ENCODE data around the gene UMAD1.

Gene UMAD1

GRCh38 chr7:7687800-7688199 lies 47.2 kb downstream of the UMAD1 start:
- H3K27ac ChIP-seq (ENCODE audit: insufficient read depth, low read length, poor library complexity, severe bottlenecking), result no peak overlapping the region
- no peaks in the 10 kb centered on the region for H3K36me3 ChIP-seq (ENCODE audit: control insufficient read depth, insufficient read depth, low read length)
- DNase-seq, result no peak
- H3K27me3 ChIP-seq (replicated peaks; ENCODE audit: control insufficient read depth, insufficient read depth, low read length, poor library complexity, severe bottlenecking), result no peaks in the 10 kb centered on the region
- no peak overlapping the region for H3K4me3 ChIP-seq (ENCODE audit: insufficient read depth, low read depth, low read length, poor library complexity, severe bottlenecking)
- no peaks in the 10 kb centered on the region for H3K9me3 ChIP-seq (ENCODE audit: control insufficient read depth, low read length)
- H3K4me1 ChIP-seq (ENCODE audit: control insufficient read depth, insufficient read depth, low read length, poor library complexity, severe bottlenecking), result no peaks in the 10 kb centered on the region

GRCh38 chr7:7688310-7688709 lies 47.8 kb downstream of the UMAD1 start:
- H3K4me3 ChIP-seq (ENCODE audit: insufficient read depth, low read depth, low read length, poor library complexity, severe bottlenecking), result no peak overlapping the region

GRCh38 chr7:7688956-7689355 lies 48.4 kb downstream of the UMAD1 start:
- Histone ChIP-seq H3K27ac (ENCODE audit: insufficient read depth, low read length, poor library complexity, severe bottlenecking) (no peak overlapping the region), H3K4me3 (ENCODE audit: insufficient read depth, low read depth, low read length, poor library complexity, severe bottlenecking) (no peak overlapping the region), H3K27me3 (replicated peaks; ENCODE audit: control insufficient read depth, insufficient read depth, low read length, poor library complexity, severe bottlenecking) (no peaks in the 10 kb centered on the region), H3K4me1 (ENCODE audit: control insufficient read depth, insufficient read depth, low read length, poor library complexity, severe bottlenecking) (no peaks in the 10 kb centered on the region), H3K36me3 (ENCODE audit: control insufficient read depth, insufficient read depth, low read length) (no peaks in the 10 kb centered on the region), H3K9me3 (ENCODE audit: control insufficient read depth, low read length) (no peaks in the 10 kb centered on the region)
- DNase-seq, result no peak

More at GRCh38 chr7:7688310-7688709, 47.8 kb downstream of the UMAD1 start:
- Histone ChIP-seq H3K27ac (ENCODE audit: insufficient read depth, low read length, poor library complexity, severe bottlenecking) (no peak overlapping the region), H3K9me3 (ENCODE audit: control insufficient read depth, low read length) (no peaks in the 10 kb centered on the region), H3K36me3 (ENCODE audit: control insufficient read depth, insufficient read depth, low read length) (no peaks in the 10 kb centered on the region), H3K4me1 (ENCODE audit: control insufficient read depth, insufficient read depth, low read length, poor library complexity, severe bottlenecking) (no peaks in the 10 kb centered on the region), H3K27me3 (replicated peaks; ENCODE audit: control insufficient read depth, insufficient read depth, low read length, poor library complexity, severe bottlenecking) (no peaks in the 10 kb centered on the region)
- DNase-seq, result no peak

- Histone ChIP-seq H3K27ac (ENCODE audit: insufficient read depth, low read length, poor library complexity, severe bottlenecking) (no peak overlapping the region), H3K27me3 (replicated peaks; ENCODE audit: control insufficient read depth, insufficient read depth, low read length, poor library complexity, severe bottlenecking) (no peaks in the 10 kb centered on the region), H3K9me3 (ENCODE audit: control insufficient read depth, low read length) (no peaks in the 10 kb centered on the region), H3K36me3 (ENCODE audit: control insufficient read depth, insufficient read depth, low read length) (no peaks in the 10 kb centered on the region), H3K4me3 (ENCODE audit: insufficient read depth, low read depth, low read length, poor library complexity, severe bottlenecking) (no peak overlapping the region), H3K4me1 (ENCODE audit: control insufficient read depth, insufficient read depth, low read length, poor library complexity, severe bottlenecking) (no peaks in the 10 kb centered on the region)
- DNase-seq, result no peak
These were observed 53.3 kb downstream of the UMAD1 start for GRCh38 chr7:7693881-7694280.

GRCh38 chr7:7694542-7694941 lies 54.0 kb downstream of the UMAD1 start:
- DNase-seq, result no peak
- H3K9me3 ChIP-seq (ENCODE audit: control insufficient read depth, low read length), result no peaks in the 10 kb centered on the region
- no peak overlapping the region for H3K4me3 ChIP-seq (ENCODE audit: insufficient read depth, low read depth, low read length, poor library complexity, severe bottlenecking)
- no peaks in the 10 kb centered on the region for H3K27me3 ChIP-seq (replicated peaks; ENCODE audit: control insufficient read depth, insufficient read depth, low read length, poor library complexity, severe bottlenecking)
- no peak overlapping the region for H3K27ac ChIP-seq (ENCODE audit: insufficient read depth, low read length, poor library complexity, severe bottlenecking)
- no peaks in the 10 kb centered on the region for H3K36me3 ChIP-seq (ENCODE audit: control insufficient read depth, insufficient read depth, low read length)
- no peaks in the 10 kb centered on the region for H3K4me1 ChIP-seq (ENCODE audit: control insufficient read depth, insufficient read depth, low read length, poor library complexity, severe bottlenecking)

GRCh38 chr7:7695111-7695817 lies 54.7 kb downstream of the UMAD1 start:
- Histone ChIP-seq H3K4me3 (ENCODE audit: insufficient read depth, low read depth, low read length, poor library complexity, severe bottlenecking) (no peak overlapping the region), H3K36me3 (ENCODE audit: control insufficient read depth, insufficient read depth, low read length) (no peaks in the 10 kb centered on the region), H3K4me1 (ENCODE audit: control insufficient read depth, insufficient read depth, low read length, poor library complexity, severe bottlenecking) (no peaks in the 10 kb centered on the region), H3K27me3 (replicated peaks; ENCODE audit: control insufficient read depth, insufficient read depth, low read length, poor library complexity, severe bottlenecking) (no peaks in the 10 kb centered on the region), H3K9me3 (ENCODE audit: control insufficient read depth, low read length) (no peaks in the 10 kb centered on the region), H3K27ac (ENCODE audit: insufficient read depth, low read length, poor library complexity, severe bottlenecking) (no peak overlapping the region)
- no peak for DNase-seq

GRCh38 chr7:7696458-7697119 lies 56.0 kb downstream of the UMAD1 start:
- Histone ChIP-seq H3K4me1 (ENCODE audit: control insufficient read depth, insufficient read depth, low read length, poor library complexity, severe bottlenecking) (no peaks in the 10 kb centered on the region), H3K27me3 (replicated peaks; ENCODE audit: control insufficient read depth, insufficient read depth, low read length, poor library complexity, severe bottlenecking) (no peaks in the 10 kb centered on the region), H3K27ac (ENCODE audit: insufficient read depth, low read length, poor library complexity, severe bottlenecking) (no peak overlapping the region), H3K4me3 (ENCODE audit: insufficient read depth, low read depth, low read length, poor library complexity, severe bottlenecking) (no peak overlapping the region), H3K36me3 (ENCODE audit: control insufficient read depth, insufficient read depth, low read length) (no peaks in the 10 kb centered on the region), H3K9me3 (ENCODE audit: control insufficient read depth, low read length) (no peaks in the 10 kb centered on the region)
- DNase-seq, result no peak

GRCh38 chr7:7698930-7699329 lies 58.4 kb downstream of the UMAD1 start:
- no peaks in the 10 kb centered on the region for H3K36me3 ChIP-seq (ENCODE audit: control insufficient read depth, insufficient read depth, low read length)
- DNase-seq, result no peak
- H3K4me1 ChIP-seq (ENCODE audit: control insufficient read depth, insufficient read depth, low read length, poor library complexity, severe bottlenecking), result no peaks in the 10 kb centered on the region

GRCh38 chr7:7699380-7699779 lies 58.8 kb downstream of the UMAD1 start:
- Histone ChIP-seq H3K27ac (ENCODE audit: insufficient read depth, low read length, poor library complexity, severe bottlenecking) (no peak overlapping the region), H3K4me1 (ENCODE audit: control insufficient read depth, insufficient read depth, low read length, poor library complexity, severe bottlenecking) (no peaks in the 10 kb centered on the region), H3K27me3 (replicated peaks; ENCODE audit: control insufficient read depth, insufficient read depth, low read length, poor library complexity, severe bottlenecking) (no peaks in the 10 kb centered on the region), H3K4me3 (ENCODE audit: insufficient read depth, low read depth, low read length, poor library complexity, severe bottlenecking) (no peak overlapping the region), H3K36me3 (ENCODE audit: control insufficient read depth, insufficient read depth, low read length) (no peaks in the 10 kb centered on the region), H3K9me3 (ENCODE audit: control insufficient read depth, low read length) (no peaks in the 10 kb centered on the region)
- DNase-seq, result no peak

More at GRCh38 chr7:7698930-7699329, 58.4 kb downstream of the UMAD1 start:
- Histone ChIP-seq H3K9me3 (ENCODE audit: control insufficient read depth, low read length) (no peaks in the 10 kb centered on the region), H3K4me3 (ENCODE audit: insufficient read depth, low read depth, low read length, poor library complexity, severe bottlenecking) (no peak overlapping the region), H3K27ac (ENCODE audit: insufficient read depth, low read length, poor library complexity, severe bottlenecking) (no peak overlapping the region), H3K27me3 (replicated peaks; ENCODE audit: control insufficient read depth, insufficient read depth, low read length, poor library complexity, severe bottlenecking) (no peaks in the 10 kb centered on the region)

GRCh38 chr7:7699970-7700369 lies 59.4 kb downstream of the UMAD1 start:
- no peaks in the 10 kb centered on the region for H3K27me3 ChIP-seq (replicated peaks; ENCODE audit: control insufficient read depth, insufficient read depth, low read length, poor library complexity, severe bottlenecking)
- no peak overlapping the region for H3K4me3 ChIP-seq (ENCODE audit: insufficient read depth, low read depth, low read length, poor library complexity, severe bottlenecking)
- no peaks in the 10 kb centered on the region for H3K4me1 ChIP-seq (ENCODE audit: control insufficient read depth, insufficient read depth, low read length, poor library complexity, severe bottlenecking)
- no peak for DNase-seq
- H3K36me3 ChIP-seq (ENCODE audit: control insufficient read depth, insufficient read depth, low read length), result no peaks in the 10 kb centered on the region
- H3K9me3 ChIP-seq (ENCODE audit: control insufficient read depth, low read length), result no peaks in the 10 kb centered on the region
- no peak overlapping the region for H3K27ac ChIP-seq (ENCODE audit: insufficient read depth, low read length, poor library complexity, severe bottlenecking)

All from effector memory CD4-positive, alpha-beta T cell (primary cell).